ENCODE measurements around the gene INPP4B. TPM values are rescaled to one million over a fixed set of nuclear protein-coding genes. Genes with fewer than 3 reads are reported as not detected.

Gene INPP4B
- total RNA-seq, 2 experiments from 2014 or later = 43.7 to 44.7 TPM

GRCh38 chr4:142126890-142127497 is 719.1 kb downstream of the INPP4B start:
- peaks cover 17% of the 10 kb centered on the region for H3K36me3 Mint-ChIP-seq (ENCODE audit: low read depth)
- H3K27me3 Mint-ChIP-seq (ENCODE audit: low read depth) = no peaks in the 10 kb centered on the region
- peak; percentile 61 for ATAC-seq
- H3K4me1 Mint-ChIP-seq (ENCODE audit: low read depth) = peaks cover 11% of the 10 kb centered on the region
- no peaks in the 10 kb centered on the region for H3K9me3 Mint-ChIP-seq (ENCODE audit: insufficient read depth)
- POLR2A ChIA-PET = no interaction called here
- no peak overlapping the region for H3K4me3 Mint-ChIP-seq
- H3K27ac Mint-ChIP-seq = no peak overlapping the region
- CTCF ChIA-PET = interaction anchor here (0.6 to 1.4 kb wide), 11 partner anchors 9 to 721 kb away, joined by 3 to 6 read pairs (median 4); partner anchors contain the start of gene INPP4B
- peak; percentile 71 for DNase-seq

GRCh38 chr4:142124874-142125273 is 721.2 kb downstream of the INPP4B start:
- no peak for ATAC-seq
- Mint-ChIP-seq H3K4me1 (ENCODE audit: low read depth) (peaks cover 11% of the 10 kb centered on the region), H3K36me3 (ENCODE audit: low read depth) (peaks cover 31% of the 10 kb centered on the region), H3K4me3 (no peak overlapping the region), H3K27ac (no peak overlapping the region), H3K27me3 (ENCODE audit: low read depth) (no peaks in the 10 kb centered on the region), H3K9me3 (ENCODE audit: insufficient read depth) (no peaks in the 10 kb centered on the region)
- ChIA-PET CTCF (no interaction called here), POLR2A (no interaction called here)
- DNase-seq = no peak

DNA sequence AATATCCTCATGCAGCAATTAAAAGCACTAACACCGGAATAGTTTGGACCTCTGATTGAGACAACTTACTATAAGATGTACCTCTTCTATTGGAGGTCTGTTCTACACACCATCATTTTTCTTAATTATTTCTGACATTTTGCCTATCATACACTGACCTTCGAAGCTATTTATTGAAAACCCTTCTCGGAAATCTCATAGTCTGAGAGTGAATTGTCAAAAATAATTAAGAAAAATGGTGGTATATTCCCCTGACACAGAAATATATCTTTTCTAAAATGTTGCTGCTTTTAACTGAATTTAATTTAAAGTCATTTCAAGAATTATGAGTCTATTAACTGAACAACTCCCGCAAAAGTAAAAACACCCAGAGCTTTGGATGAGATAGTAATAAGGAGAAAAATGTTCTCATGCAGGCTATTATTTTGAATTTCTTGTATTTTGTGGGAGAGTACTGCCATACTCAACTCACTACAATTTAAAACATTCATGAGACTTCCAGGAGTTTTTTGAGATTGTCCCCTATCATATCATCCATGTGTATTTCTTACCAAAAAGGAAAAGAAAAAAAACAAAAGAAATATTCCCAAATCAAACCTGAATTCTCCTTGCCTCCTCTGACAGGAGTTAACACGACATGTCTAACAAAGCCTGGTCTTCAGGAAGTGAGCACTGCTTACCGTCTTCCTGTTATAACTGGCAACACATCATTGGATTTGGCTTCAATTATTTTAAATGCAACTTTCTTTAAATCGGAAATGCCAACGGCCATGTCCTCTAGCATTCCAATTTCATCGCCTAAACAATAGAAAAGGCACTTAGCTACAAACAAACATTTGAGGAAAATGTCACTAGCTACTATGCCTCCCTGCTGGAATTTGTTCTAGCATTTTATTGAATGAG is 724.4 kb downstream of the INPP4B start:
- no peak for DNase-seq
- Mint-ChIP-seq H3K4me1 (ENCODE audit: low read depth) (peaks cover 6% of the 10 kb centered on the region), H3K4me3 (no peak overlapping the region), H3K27me3 (ENCODE audit: low read depth) (no peaks in the 10 kb centered on the region), H3K9me3 (ENCODE audit: insufficient read depth) (no peaks in the 10 kb centered on the region), H3K36me3 (ENCODE audit: low read depth) (peaks cover 56% of the 10 kb centered on the region), H3K27ac (no peak overlapping the region)
- CTCF ChIA-PET = no interaction called here
- POLR2A ChIA-PET = no interaction called here
- ATAC-seq = no peak

- H3K4me3 Mint-ChIP-seq = no peak overlapping the region
- ChIA-PET CTCF (no interaction called here), POLR2A (no interaction called here)
- H3K9me3 Mint-ChIP-seq (ENCODE audit: insufficient read depth) = no peaks in the 10 kb centered on the region
- ATAC-seq (no peak), DNase-seq (no peak)
- H3K27me3 Mint-ChIP-seq (ENCODE audit: low read depth) = no peaks in the 10 kb centered on the region
- H3K4me1 Mint-ChIP-seq (ENCODE audit: low read depth) = peaks cover 6% of the 10 kb centered on the region
- H3K36me3 Mint-ChIP-seq (ENCODE audit: low read depth) = peaks cover 64% of the 10 kb centered on the region
- H3K27ac Mint-ChIP-seq = no peak overlapping the region
These were observed 725.2 kb downstream of the INPP4B start for GRCh38 chr4:142120921-142121320.

DNA sequence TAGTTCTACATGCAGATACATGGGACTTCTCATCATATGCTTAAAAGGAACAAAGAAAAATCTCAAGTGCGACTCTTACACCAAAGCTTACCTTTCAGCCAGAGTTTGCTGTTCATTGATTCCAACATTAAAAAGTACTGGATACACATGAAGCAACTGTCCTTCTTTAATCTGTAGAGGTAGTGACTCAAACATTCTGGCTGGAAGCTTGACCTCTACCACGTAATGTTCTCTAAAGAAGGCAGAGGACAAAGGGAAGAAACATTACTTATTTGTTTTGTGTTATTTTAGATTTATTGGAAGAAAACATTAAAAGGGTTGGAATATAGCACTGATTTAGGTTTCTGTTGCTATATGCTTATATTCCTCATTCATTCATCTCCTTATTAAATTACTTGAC is 733.6 kb downstream of the INPP4B start:
- no peak overlapping the region for H3K27ac Mint-ChIP-seq
- POLR2A ChIA-PET = no interaction called here
- DNase-seq (no peak), ATAC-seq (no peak)
- CTCF ChIA-PET = no interaction called here
- no peaks in the 10 kb centered on the region for H3K9me3 Mint-ChIP-seq (ENCODE audit: insufficient read depth)
- no peaks in the 10 kb centered on the region for H3K4me1 Mint-ChIP-seq (ENCODE audit: low read depth)
- peaks cover 42% of the 10 kb centered on the region for H3K36me3 Mint-ChIP-seq (ENCODE audit: low read depth)
- no peak overlapping the region for H3K4me3 Mint-ChIP-seq
- H3K27me3 Mint-ChIP-seq (ENCODE audit: low read depth) = no peaks in the 10 kb centered on the region

DNA sequence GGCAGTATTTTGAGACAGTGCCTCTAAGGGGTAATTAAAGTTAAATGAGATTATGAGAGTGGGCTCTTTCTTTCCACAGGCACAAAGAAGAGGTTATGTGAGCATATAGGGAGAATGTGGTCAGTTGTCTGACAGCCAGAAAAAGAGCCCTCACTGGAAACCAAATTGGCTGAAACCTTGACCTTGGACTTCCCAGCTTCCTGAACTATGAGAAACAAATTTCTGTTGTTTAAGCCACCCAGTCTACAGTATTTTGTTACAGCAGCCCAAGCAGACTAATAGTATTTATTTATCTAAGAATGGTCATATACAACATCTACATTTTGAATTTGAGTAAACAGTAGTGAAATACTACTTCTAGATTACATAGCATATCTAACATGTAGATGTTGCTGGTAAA is 736.0 kb downstream of the INPP4B start:
- Mint-ChIP-seq H3K36me3 (ENCODE audit: low read depth) (peaks cover 26% of the 10 kb centered on the region), H3K27ac (no peak overlapping the region), H3K27me3 (ENCODE audit: low read depth) (no peaks in the 10 kb centered on the region), H3K9me3 (ENCODE audit: insufficient read depth) (no peaks in the 10 kb centered on the region), H3K4me3 (no peak overlapping the region), H3K4me1 (ENCODE audit: low read depth) (no peaks in the 10 kb centered on the region)
- DNase-seq = no peak
- ATAC-seq = no peak
- ChIA-PET POLR2A (no interaction called here), CTCF (interaction anchor here (1.5 kb wide), 1 partner anchor 9 kb away, joined by 3 read pairs; no protein-coding TSS in a partner anchor)

DNA sequence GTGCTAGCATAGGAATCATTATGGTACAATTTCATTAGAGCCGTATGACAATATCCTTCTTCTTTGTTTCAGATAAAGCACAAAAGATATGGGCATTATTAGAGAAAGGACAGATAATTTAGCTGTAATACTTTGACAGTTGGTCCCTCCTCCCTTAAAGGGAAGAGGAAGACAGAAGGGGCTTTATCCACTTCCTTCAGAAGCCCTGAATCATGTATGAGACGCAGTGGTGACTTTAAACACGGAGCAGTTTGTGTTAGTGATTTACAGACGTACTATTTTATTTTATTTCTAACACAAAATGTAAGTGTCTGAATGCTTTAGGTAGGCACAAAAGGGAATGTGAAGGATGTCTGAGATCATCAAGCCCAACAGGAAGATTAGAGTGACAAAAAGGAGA is 742.1 kb downstream of the INPP4B start:
- Mint-ChIP-seq H3K27ac (no peak overlapping the region), H3K9me3 (ENCODE audit: insufficient read depth) (no peaks in the 10 kb centered on the region), H3K36me3 (ENCODE audit: low read depth) (peaks cover 20% of the 10 kb centered on the region), H3K4me1 (ENCODE audit: low read depth) (no peaks in the 10 kb centered on the region), H3K4me3 (no peak overlapping the region), H3K27me3 (ENCODE audit: low read depth) (no peaks in the 10 kb centered on the region)
- POLR2A ChIA-PET = no interaction called here
- DNase-seq (no peak), ATAC-seq (no peak)
- CTCF ChIA-PET = no interaction called here

DNA sequence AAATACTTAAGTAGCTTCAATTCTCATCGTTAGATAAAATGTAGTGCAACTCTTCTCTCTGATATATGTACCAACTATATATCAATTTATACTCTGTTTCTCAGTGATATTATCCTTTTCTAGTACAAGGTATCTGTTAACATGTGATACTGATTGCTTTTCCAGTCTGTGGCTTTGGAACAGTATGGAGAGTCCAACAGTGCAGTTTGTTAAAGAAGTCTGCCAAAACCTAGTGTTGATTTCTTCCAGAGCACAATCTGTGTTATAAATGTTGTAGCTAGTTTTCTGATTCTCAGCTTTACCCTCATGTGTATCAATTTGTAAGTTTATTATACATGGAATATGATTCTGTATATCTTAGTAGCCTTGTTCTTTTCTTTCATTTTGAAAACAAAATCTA is 744.7 kb downstream of the INPP4B start:
- H3K27me3 Mint-ChIP-seq (ENCODE audit: low read depth) = no peaks in the 10 kb centered on the region
- ATAC-seq = no peak
- ChIA-PET POLR2A (no interaction called here), CTCF (interaction anchor here (1.2 kb wide), 1 partner anchor 9 kb away, joined by 3 read pairs; no protein-coding TSS in a partner anchor)
- no peak overlapping the region for H3K4me3 Mint-ChIP-seq
- no peak for DNase-seq
- H3K4me1 Mint-ChIP-seq (ENCODE audit: low read depth) = no peaks in the 10 kb centered on the region
- peaks cover 24% of the 10 kb centered on the region for H3K36me3 Mint-ChIP-seq (ENCODE audit: low read depth)
- no peaks in the 10 kb centered on the region for H3K9me3 Mint-ChIP-seq (ENCODE audit: insufficient read depth)
- no peak overlapping the region for H3K27ac Mint-ChIP-seq

- POLR2A ChIA-PET = no interaction called here
- CTCF ChIA-PET = interaction anchor here (1.2 kb wide), 1 partner anchor 9 kb away, joined by 3 read pairs; no protein-coding TSS in a partner anchor
- H3K9me3 Mint-ChIP-seq (ENCODE audit: insufficient read depth) = no peaks in the 10 kb centered on the region
- H3K4me1 Mint-ChIP-seq (ENCODE audit: low read depth) = no peaks in the 10 kb centered on the region
- H3K27me3 Mint-ChIP-seq (ENCODE audit: low read depth) = no peaks in the 10 kb centered on the region
- H3K27ac Mint-ChIP-seq = no peak overlapping the region
- DNase-seq (no peak), ATAC-seq (no peak)
- peaks cover 25% of the 10 kb centered on the region for H3K36me3 Mint-ChIP-seq (ENCODE audit: low read depth)
- no peak overlapping the region for H3K4me3 Mint-ChIP-seq
These were observed 745.2 kb downstream of the INPP4B start for GRCh38 chr4:142100941-142101340.

DNA sequence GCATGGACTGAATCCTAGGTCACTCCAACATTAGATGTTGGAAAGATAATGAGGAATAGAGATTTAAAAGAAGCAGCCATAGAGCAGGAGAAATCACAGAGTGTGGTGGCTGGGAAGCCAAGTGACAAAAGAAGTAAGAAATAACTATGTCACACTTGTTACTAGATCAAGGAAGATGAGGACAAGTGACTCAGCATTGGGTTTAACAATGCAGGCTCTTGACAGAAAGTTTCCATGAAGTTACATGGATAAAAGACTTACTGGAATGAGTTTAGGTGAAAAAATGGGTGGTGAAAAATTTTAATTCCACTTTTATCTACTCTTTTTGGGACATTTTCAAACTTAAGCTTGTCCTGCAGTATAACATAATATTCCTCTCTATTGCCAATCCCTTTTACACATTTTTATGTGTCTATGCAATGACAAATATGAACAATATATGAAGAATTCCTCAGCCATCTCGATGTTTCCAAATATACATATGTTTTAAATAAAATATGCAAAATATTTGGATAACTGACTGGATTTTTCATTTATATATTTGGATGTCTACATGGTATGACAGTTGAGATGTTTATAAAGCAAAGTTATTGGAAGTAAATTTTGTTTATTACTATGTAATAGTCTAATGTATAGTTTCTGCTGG is 747.1 kb downstream of the INPP4B start:
- Mint-ChIP-seq H3K9me3 (ENCODE audit: insufficient read depth) (no peaks in the 10 kb centered on the region), H3K4me3 (no peak overlapping the region), H3K27ac (no peak overlapping the region), H3K36me3 (ENCODE audit: low read depth) (peaks cover 31% of the 10 kb centered on the region), H3K4me1 (ENCODE audit: low read depth) (no peaks in the 10 kb centered on the region), H3K27me3 (ENCODE audit: low read depth) (no peaks in the 10 kb centered on the region)
- DNase-seq (no peak), ATAC-seq (no peak)
- POLR2A ChIA-PET = no interaction called here
- CTCF ChIA-PET = no interaction called here

DNA sequence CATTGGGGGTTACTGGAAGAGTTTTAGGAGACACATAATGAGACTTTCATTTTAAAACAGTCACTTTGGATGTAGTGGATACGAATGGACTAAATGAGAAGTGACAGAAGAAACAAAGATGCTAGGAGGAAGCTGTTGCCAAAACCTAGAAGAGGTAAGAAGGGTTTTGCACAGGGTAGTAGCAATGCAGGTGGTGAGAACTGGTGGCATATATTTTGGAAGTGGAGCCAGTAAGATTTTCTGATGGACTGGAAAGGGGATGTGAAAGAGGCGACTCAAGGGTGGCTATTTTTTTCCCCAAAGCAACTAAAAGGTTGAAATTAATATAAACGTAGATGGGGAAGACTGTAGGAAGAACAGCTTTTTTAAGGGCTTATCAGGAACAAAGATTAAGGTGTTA is 747.7 kb downstream of the INPP4B start:
- H3K27ac Mint-ChIP-seq = no peak overlapping the region

DNA sequence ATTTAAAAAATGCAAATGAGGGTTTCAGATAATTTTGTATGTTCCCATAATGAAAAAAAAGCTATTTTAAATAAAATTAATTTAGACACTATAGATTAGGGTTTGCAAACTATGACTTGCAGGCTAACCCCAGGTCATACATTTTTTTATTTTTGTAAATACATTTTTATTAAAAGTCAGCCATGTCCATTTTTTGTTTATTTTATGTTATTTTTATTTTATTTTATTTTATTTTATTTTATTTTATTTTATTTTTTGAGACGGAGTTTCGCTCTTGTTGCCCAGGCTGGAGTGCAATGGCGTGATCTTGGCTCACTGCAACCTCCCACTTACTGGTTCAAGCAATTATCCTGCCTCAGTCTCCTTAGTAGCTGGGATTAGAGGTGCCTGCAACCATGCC is 749.1 kb downstream of the INPP4B start:
- Mint-ChIP-seq H3K36me3 (ENCODE audit: low read depth) (peaks cover 26% of the 10 kb centered on the region), H3K27me3 (ENCODE audit: low read depth) (no peaks in the 10 kb centered on the region), H3K27ac (no peak overlapping the region), H3K4me3 (no peak overlapping the region), H3K9me3 (ENCODE audit: insufficient read depth) (no peaks in the 10 kb centered on the region), H3K4me1 (ENCODE audit: low read depth) (no peaks in the 10 kb centered on the region)
- ChIA-PET POLR2A (no interaction called here), CTCF (no interaction called here)
- ATAC-seq = no peak
- no peak for DNase-seq

More for the DNA sequence above, 747.7 kb downstream of the INPP4B start:
- H3K4me3 Mint-ChIP-seq = no peak overlapping the region
- ATAC-seq (no peak), DNase-seq (no peak)
- no peaks in the 10 kb centered on the region for H3K4me1 Mint-ChIP-seq (ENCODE audit: low read depth)
- no peaks in the 10 kb centered on the region for H3K9me3 Mint-ChIP-seq (ENCODE audit: insufficient read depth)
- no peaks in the 10 kb centered on the region for H3K27me3 Mint-ChIP-seq (ENCODE audit: low read depth)
- ChIA-PET POLR2A (no interaction called here), CTCF (no interaction called here)
- peaks cover 31% of the 10 kb centered on the region for H3K36me3 Mint-ChIP-seq (ENCODE audit: low read depth)
